HUDEP-2 (cell line): Measurements from ENCODE around the gene ICAM4.
A peak's percentile ranks its signal among the peaks of the same experiment; 100 is the strongest.

ENCODE experiments used
- DNase-seq, 76 experiments: peaks; one replicate each; lab custom pipeline; 2025; ENCODE audit not compliant: unreplicated experiment in 76 of 76; lab: John Stamatoyannopoulos, UW

ICAM4 gene

GRCh38 chr19:10316229-10317044 lies 29.7 kb downstream of the ICAM4 start:
- peak in 67 of 76 experiments; percentile 16 to 88 (median 69) for DNase-seq

GRCh38 chr19:10317045-10317856 lies 30.5 kb downstream of the ICAM4 start:
- no peak for DNase-seq

GRCh38 chr19:10317857-10318462 lies 31.2 kb downstream of the ICAM4 start:
- DNase-seq = no peak

GRCh38 chr19:10318807-10319682 lies 32.3 kb downstream of the ICAM4 start:
- no peak for DNase-seq

- no peak for DNase-seq
These were observed 34.1 kb downstream of the ICAM4 start for GRCh38 chr19:10320602-10321416.

- DNase-seq = no peak
These were observed 34.7 kb downstream of the ICAM4 start for GRCh38 chr19:10321417-10321797.

- peak in 1 of 76 experiments; percentile 5 for DNase-seq
These were observed 35.4 kb downstream of the ICAM4 start for GRCh38 chr19:10321874-10322835.

- no peak for DNase-seq
These were observed 39.0 kb downstream of the ICAM4 start for GRCh38 chr19:10325732-10326131.

GRCh38 chr19:10327793-10328192 lies 41.0 kb downstream of the ICAM4 start:
- no peak for DNase-seq

GRCh38 chr19:10328558-10329429 lies 42.0 kb downstream of the ICAM4 start:
- DNase-seq = no peak

- DNase-seq = no peak
These were observed 42.8 kb downstream of the ICAM4 start for GRCh38 chr19:10329555-10329954.

- peak in 2 of 76 experiments; percentile 6 to 13 for DNase-seq
These were observed 45.6 kb downstream of the ICAM4 start for GRCh38 chr19:10332158-10332964.

- peak; percentile 59 to 99 (median 98) for DNase-seq
These were observed 46.4 kb downstream of the ICAM4 start, which contains the start of gene RAVER1 for GRCh38 chr19:10332965-10333757. RAVER1 (minus strand) TSS chr19:10333529; CDS start chr19:10333507, 22 bp downstream.

GRCh38 chr19:10333758-10334587 lies 47.2 kb downstream of the ICAM4 start:
- no peak for DNase-seq
